ENCODE results near the gene MAP3K4.

MAP3K4 gene

DNA sequence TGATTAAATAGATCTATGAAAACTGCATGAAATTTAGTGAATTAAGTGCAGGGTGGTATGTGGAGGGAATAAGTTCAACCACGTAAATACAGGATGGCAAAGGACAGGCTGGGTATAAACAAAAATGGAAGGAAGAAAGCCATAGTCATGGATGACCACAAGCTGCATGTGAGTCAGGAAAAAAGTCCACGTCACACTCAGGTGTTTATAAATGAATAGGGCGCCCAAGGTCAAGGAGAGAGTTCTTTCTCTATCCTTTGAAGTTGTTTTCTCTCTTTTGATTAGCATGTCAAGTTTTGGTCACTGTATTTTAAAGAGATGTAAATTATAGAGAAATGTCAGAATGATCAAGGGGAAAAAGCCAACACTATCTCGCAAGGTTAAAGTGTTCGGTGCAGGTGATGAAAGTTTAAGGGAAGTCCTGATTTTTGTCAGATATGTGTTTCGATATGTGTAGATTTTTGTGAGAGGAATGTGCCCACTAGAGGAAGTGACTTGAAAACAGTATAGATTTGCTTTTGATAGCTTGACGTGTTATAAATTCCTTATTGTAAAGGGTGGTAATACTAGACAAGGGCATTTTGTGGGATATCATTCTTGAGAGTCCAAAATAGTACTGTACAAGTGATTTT is 58.7 kb downstream of the MAP3K4 start:
- Histone ChIP-seq H3K27me3 (ENCODE audit: insufficient read depth, low read length, poor library complexity, severe bottlenecking) (no peaks in the 10 kb centered on the region), H3K4me2 (ENCODE audit: low read depth, low read length, poor library complexity, severe bottlenecking) (no peak overlapping the region), H3K9ac (ENCODE audit: low read depth, low read length, poor library complexity, severe bottlenecking) (no peak overlapping the region), H3F3A (ENCODE audit: low read depth) (no peaks in the 10 kb centered on the region), H3K4me1 (ENCODE audit: insufficient read depth, low read length, poor library complexity, severe bottlenecking) (no peaks in the 10 kb centered on the region), H3K9me2 (replicated peaks; ENCODE audit: low read depth, low read length) (no peaks in the 10 kb centered on the region), H2AFZ (ENCODE audit: low read length) (no peak overlapping the region), H4K20me1 (ENCODE audit: insufficient read depth, low read length, poor library complexity, severe bottlenecking) (peaks cover 14% of the 10 kb centered on the region), H3K9me3 (ENCODE audit: insufficient read depth, low read depth, low read length) (no peaks in the 10 kb centered on the region), H3K4me3 (ENCODE audit: low read length, poor library complexity, severe bottlenecking) (no peak overlapping the region), H3K36me3 (ENCODE audit: insufficient read depth, low read length) (peaks cover 23% of the 10 kb centered on the region; the same call in 1 of the 2 replicates), H3K79me2 (ENCODE audit: insufficient read depth, low read length) (peaks cover 8% of the 10 kb centered on the region; the same call in 1 of the 2 replicates)
- TF ChIP-seq EZH2phosphoT487 (IDR thresholded peaks at IDR 0.05; ENCODE audit: borderline replicate concordance): no peak
- TF ChIP-seq, protein P1, sequence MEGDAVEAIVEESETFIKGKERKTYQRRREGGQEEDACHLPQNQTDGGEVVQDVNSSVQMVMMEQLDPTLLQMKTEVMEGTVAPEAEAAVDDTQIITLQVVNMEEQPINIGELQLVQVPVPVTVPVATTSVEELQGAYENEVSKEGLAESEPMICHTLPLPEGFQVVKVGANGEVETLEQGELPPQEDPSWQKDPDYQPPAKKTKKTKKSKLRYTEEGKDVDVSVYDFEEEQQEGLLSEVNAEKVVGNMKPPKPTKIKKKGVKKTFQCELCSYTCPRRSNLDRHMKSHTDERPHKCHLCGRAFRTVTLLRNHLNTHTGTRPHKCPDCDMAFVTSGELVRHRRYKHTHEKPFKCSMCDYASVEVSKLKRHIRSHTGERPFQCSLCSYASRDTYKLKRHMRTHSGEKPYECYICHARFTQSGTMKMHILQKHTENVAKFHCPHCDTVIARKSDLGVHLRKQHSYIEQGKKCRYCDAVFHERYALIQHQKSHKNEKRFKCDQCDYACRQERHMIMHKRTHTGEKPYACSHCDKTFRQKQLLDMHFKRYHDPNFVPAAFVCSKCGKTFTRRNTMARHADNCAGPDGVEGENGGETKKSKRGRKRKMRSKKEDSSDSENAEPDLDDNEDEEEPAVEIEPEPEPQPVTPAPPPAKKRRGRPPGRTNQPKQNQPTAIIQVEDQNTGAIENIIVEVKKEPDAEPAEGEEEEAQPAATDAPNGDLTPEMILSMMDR (conservative IDR thresholded peaks at IDR 0.05; ENCODE audit: low read length): no peak

DNA sequence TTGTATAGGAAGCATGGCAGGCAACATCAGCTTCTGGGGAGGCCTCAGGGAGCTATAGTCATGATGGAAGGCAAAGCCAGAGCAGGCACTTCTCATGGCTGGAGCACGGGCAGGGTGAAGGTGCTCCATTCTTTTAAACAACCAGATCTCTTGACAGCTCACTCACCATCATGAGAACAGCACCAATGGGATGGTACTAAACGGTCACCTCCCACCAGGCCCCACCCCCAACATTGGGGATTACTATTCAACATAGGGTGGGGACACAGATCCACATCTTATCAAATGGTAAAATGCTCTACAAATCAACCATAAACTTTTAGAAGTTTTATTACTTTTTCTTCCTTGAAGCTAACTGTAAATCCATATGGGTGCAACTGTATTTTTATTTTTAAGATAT is 61.5 kb downstream of the MAP3K4 start:
- Histone ChIP-seq H3K9ac (ENCODE audit: low read depth, low read length, poor library complexity, severe bottlenecking) (no peak overlapping the region), H3K9me3 (ENCODE audit: insufficient read depth, low read depth, low read length) (no peaks in the 10 kb centered on the region), H3F3A (ENCODE audit: low read depth) (no peaks in the 10 kb centered on the region), H3K79me2 (ENCODE audit: insufficient read depth, low read length) (no peaks in the 10 kb centered on the region), H3K4me1 (ENCODE audit: insufficient read depth, low read length, poor library complexity, severe bottlenecking) (no peaks in the 10 kb centered on the region), H2AFZ (ENCODE audit: low read length) (no peak overlapping the region), H4K20me1 (ENCODE audit: insufficient read depth, low read length, poor library complexity, severe bottlenecking) (peaks cover 6% of the 10 kb centered on the region), H3K4me2 (ENCODE audit: low read depth, low read length, poor library complexity, severe bottlenecking) (no peak overlapping the region), H3K27me3 (ENCODE audit: insufficient read depth, low read length, poor library complexity, severe bottlenecking) (no peaks in the 10 kb centered on the region), H3K4me3 (ENCODE audit: low read length, poor library complexity, severe bottlenecking) (no peak overlapping the region), H3K9me2 (replicated peaks; ENCODE audit: low read depth, low read length) (no peaks in the 10 kb centered on the region), H3K36me3 (ENCODE audit: insufficient read depth, low read length) (peaks cover 23% of the 10 kb centered on the region; the same call in 1 of the 2 replicates)
- no peak for TF ChIP-seq EZH2phosphoT487 (IDR thresholded peaks at IDR 0.05; ENCODE audit: borderline replicate concordance)
- TF ChIP-seq, protein P1 (conservative IDR thresholded peaks at IDR 0.05; ENCODE audit: low read length): no peak

DNA sequence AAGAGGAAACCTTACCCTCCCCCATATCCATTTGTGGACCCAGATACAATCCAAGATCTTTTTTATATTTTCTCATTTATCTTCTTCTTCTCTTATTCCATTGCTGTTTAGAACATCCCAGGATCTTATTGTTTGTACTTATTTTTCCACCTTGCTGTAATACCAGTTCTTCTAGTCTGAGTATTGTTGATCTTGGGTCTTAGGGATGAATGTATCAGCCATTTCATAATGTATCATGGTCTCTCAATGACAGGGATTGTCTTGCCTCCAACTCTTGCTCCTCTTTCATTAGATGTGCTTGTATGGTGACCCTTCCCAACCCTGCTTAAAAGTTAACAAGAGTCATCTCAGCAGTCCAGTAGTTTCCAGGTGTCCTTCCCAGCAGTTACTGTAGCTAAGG is 63.3 kb downstream of the MAP3K4 start:
- no peak overlapping the region for H2AFZ ChIP-seq (ENCODE audit: low read length)
- H3K4me3 ChIP-seq (ENCODE audit: low read length, poor library complexity, severe bottlenecking): no peak overlapping the region
- TF ChIP-seq EZH2phosphoT487 (IDR thresholded peaks at IDR 0.05; ENCODE audit: borderline replicate concordance): no peak
- TF ChIP-seq, protein P1 (conservative IDR thresholded peaks at IDR 0.05; ENCODE audit: low read length): no peak
- H3K27me3 ChIP-seq (ENCODE audit: insufficient read depth, low read length, poor library complexity, severe bottlenecking): no peaks in the 10 kb centered on the region
- H3F3A ChIP-seq (ENCODE audit: low read depth): no peaks in the 10 kb centered on the region
- no peak overlapping the region for H3K4me2 ChIP-seq (ENCODE audit: low read depth, low read length, poor library complexity, severe bottlenecking)
- H3K4me1 ChIP-seq (ENCODE audit: insufficient read depth, low read length, poor library complexity, severe bottlenecking): no peaks in the 10 kb centered on the region
- no peaks in the 10 kb centered on the region for H3K79me2 ChIP-seq (ENCODE audit: insufficient read depth, low read length)
- H3K9me3 ChIP-seq (ENCODE audit: insufficient read depth, low read depth, low read length): no peaks in the 10 kb centered on the region
- H3K9ac ChIP-seq (ENCODE audit: low read depth, low read length, poor library complexity, severe bottlenecking): no peak overlapping the region
- peaks cover 14% of the 10 kb centered on the region; the same call in 1 of the 2 replicates for H3K36me3 ChIP-seq (ENCODE audit: insufficient read depth, low read length)
- H3K9me2 ChIP-seq (replicated peaks; ENCODE audit: low read depth, low read length): no peaks in the 10 kb centered on the region
- H4K20me1 ChIP-seq (ENCODE audit: insufficient read depth, low read length, poor library complexity, severe bottlenecking): peaks cover 5% of the 10 kb centered on the region
